ENCODE data around the gene RBM15.

RBM15 gene

DNA sequence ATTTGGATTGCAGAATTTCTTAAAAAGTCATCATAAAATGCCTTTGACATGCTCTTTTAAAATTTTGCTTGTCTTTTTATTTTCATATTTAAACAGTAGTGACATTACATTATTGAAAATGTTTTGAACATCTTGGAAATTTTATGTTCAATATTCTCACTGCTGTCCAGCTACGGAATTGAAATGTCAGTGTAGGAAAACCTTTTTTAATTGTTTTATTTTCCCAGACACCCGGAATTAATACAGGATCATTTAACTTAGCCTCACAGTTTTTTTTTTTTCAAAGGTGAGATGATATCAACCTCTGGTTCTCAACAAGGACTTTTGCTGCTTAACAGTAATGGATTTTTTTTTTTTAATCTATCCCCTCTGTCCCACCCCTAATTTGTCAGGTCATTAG lies 4.1 kb downstream of the RBM15 start:
- Histone ChIP-seq H3K4me1 (peaks cover 5% of the 10 kb centered on the region), H3K36me3 (peaks cover 60% of the 10 kb centered on the region), H3K4me3 (ENCODE audit: low read depth, low read length) (peak overlapping the region; percentile 90), H3K9me3 (no peaks in the 10 kb centered on the region), H3K27me3 (no peaks in the 10 kb centered on the region)
- TF ChIP-seq, protein P1, sequence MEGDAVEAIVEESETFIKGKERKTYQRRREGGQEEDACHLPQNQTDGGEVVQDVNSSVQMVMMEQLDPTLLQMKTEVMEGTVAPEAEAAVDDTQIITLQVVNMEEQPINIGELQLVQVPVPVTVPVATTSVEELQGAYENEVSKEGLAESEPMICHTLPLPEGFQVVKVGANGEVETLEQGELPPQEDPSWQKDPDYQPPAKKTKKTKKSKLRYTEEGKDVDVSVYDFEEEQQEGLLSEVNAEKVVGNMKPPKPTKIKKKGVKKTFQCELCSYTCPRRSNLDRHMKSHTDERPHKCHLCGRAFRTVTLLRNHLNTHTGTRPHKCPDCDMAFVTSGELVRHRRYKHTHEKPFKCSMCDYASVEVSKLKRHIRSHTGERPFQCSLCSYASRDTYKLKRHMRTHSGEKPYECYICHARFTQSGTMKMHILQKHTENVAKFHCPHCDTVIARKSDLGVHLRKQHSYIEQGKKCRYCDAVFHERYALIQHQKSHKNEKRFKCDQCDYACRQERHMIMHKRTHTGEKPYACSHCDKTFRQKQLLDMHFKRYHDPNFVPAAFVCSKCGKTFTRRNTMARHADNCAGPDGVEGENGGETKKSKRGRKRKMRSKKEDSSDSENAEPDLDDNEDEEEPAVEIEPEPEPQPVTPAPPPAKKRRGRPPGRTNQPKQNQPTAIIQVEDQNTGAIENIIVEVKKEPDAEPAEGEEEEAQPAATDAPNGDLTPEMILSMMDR (IDR thresholded peaks at IDR 0.05; ENCODE audit: low read depth, low read length) = no peak
- DNase-seq = no peak

DNA sequence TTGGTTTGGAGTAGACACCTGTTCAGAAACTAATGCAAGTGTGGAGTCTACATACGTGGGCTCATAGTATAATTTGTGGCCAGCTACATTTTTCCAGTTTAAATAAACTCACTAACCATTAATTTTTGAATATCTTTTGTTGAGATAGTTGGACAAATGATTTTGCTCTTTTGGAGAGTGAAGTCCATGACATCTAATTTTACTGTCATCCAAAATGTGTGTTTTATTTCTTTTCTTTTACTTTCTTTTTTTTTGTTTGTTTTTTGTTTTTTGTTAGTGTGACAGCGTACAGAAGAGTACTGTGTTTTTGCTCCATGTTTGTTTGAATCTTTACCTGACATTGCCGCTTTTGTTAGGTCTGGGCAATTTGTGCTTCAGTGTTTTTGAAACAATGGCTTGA lies 5.0 kb downstream of the RBM15 start:
- Histone ChIP-seq H3K36me3 (peaks cover 69% of the 10 kb centered on the region), H3K27me3 (no peaks in the 10 kb centered on the region), H3K4me1 (peaks cover 5% of the 10 kb centered on the region), H3K9me3 (no peaks in the 10 kb centered on the region), H3K4me3 (ENCODE audit: low read depth, low read length) (peak overlapping the region; percentile 90)
- DNase-seq = no peak
- TF ChIP-seq, protein P1 (IDR thresholded peaks at IDR 0.05; ENCODE audit: low read depth, low read length) = no peak

DNA sequence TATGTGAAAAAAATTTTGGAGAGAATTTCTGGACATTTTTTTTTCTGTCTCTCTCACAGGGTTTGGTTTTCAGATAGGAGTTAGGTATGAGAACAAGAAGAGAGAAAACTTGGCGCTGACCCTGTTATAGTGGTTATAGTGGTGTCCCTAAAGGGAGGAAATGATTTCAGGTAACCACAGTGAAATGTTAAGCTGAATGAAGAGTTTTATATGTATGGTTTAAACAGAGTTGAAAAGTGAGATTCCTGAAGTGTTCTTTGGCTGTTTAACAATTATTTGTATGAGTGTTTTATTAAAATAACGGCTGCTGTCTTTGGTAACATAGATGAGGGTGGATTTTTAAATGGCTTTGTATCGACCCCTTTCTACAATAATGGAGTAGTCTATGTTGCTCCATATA lies 6.3 kb downstream of the RBM15 start:
- peak overlapping the region; percentile 10; the same call in 1 of the 2 replicates for H3K4me3 ChIP-seq (ENCODE audit: low read depth, low read length)
- H3K27me3 ChIP-seq = no peaks in the 10 kb centered on the region
- H3K36me3 ChIP-seq = peaks cover 73% of the 10 kb centered on the region
- DNase-seq = no peak
- H3K9me3 ChIP-seq = no peaks in the 10 kb centered on the region
- TF ChIP-seq, protein P1 (IDR thresholded peaks at IDR 0.05; ENCODE audit: low read depth, low read length) = no peak
- peaks cover 5% of the 10 kb centered on the region for H3K4me1 ChIP-seq

DNA sequence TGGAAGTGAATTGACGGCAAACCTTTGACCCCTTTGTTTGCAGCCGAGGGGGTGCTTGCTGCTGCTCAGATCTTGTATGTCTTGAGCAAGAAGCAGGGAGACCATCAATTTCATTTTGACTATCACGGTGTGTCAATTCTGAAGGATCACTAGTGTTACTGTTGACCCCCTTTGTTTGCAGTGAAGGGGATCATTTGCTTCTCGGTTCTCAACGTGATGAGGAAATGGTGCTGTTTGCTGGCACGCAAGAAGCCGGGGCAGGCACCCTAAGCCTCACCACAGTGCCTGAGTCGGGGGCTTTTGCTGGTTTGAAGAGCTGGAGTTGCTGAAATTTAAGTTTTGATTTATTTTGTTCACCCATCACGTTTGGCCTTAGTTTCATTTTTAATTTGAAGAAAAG lies 7.5 kb downstream of the RBM15 start:
- DNase-seq = no peak
- Histone ChIP-seq H3K27me3 (no peaks in the 10 kb centered on the region), H3K9me3 (no peaks in the 10 kb centered on the region), H3K4me3 (ENCODE audit: low read depth, low read length) (peak overlapping the region; percentile 21), H3K4me1 (peaks cover 5% of the 10 kb centered on the region), H3K36me3 (peaks cover 62% of the 10 kb centered on the region)
- TF ChIP-seq, protein P1 (IDR thresholded peaks at IDR 0.05; ENCODE audit: low read depth, low read length) = no peak

DNA sequence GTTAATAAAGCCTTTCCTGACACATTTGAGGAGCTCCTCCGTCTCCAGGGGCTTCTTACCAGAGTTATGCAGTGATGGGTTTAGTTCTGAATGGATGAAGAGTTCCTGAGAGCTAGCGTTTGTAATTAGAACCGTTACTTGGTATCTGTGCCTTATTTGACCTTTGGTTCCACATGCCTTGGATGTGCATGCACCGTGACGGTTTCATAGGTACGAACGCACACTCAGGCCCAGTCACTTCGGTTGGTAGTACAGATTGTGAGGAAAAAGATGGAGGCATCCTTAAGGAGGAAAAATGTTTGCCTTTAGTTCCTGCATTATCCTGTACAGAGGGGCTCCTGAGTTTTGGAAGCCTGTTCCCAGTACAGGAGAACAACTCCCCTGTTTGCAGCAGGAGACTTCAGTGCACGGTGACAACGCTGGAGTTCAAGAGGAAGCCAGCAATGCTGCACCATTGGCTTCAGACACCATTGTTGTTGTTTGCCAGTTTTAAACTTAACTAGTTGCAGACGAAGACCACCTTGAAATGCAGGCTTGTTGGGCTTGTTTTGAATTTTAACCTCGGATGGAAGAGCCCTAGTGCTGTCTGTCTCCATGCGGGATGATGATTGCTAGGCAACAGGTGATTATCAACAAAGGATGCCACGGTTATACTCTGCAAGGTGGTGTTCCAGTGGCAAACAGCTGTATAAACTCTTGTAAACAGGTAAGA lies 8.2 kb downstream of the RBM15 start:
- Histone ChIP-seq H3K4me3 (ENCODE audit: low read depth, low read length) (peak overlapping the region; percentile 21), H3K4me1 (peaks cover 5% of the 10 kb centered on the region), H3K27me3 (no peaks in the 10 kb centered on the region), H3K36me3 (peaks cover 62% of the 10 kb centered on the region), H3K9me3 (no peaks in the 10 kb centered on the region)
- TF ChIP-seq, protein P1 (IDR thresholded peaks at IDR 0.05; ENCODE audit: low read depth, low read length) = no peak
- no peak for DNase-seq

DNA sequence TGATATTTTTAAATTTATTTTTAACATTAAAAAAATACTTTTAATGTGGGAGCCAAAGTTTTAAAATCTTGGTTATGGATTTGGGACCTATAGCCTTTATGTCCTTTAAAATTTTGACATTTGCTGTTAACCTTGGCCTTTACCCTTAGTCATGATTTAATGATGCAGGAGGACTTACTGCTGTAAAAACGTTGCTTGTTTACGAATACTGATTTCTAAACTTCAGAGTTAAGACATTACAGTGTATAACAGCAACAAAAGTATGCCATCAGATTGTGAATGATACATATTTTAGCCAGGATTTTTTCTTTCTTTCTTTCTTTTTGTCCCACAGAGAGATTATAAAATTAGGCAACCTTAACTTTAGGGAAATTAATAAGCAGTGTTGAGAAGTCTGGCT lies 8.9 kb downstream of the RBM15 start:
- Histone ChIP-seq H3K36me3 (peaks cover 61% of the 10 kb centered on the region), H3K9me3 (no peaks in the 10 kb centered on the region), H3K4me1 (peaks cover 5% of the 10 kb centered on the region), H3K4me3 (ENCODE audit: low read depth, low read length) (no peak overlapping the region), H3K27me3 (no peaks in the 10 kb centered on the region)
- TF ChIP-seq, protein P1 (IDR thresholded peaks at IDR 0.05; ENCODE audit: low read depth, low read length) = no peak
- no peak for DNase-seq
